ENCODE measurements around the gene AKT2.
A peak's percentile ranks its signal among the peaks of the same experiment; 100 is the strongest.

AKT2 gene

DNA sequence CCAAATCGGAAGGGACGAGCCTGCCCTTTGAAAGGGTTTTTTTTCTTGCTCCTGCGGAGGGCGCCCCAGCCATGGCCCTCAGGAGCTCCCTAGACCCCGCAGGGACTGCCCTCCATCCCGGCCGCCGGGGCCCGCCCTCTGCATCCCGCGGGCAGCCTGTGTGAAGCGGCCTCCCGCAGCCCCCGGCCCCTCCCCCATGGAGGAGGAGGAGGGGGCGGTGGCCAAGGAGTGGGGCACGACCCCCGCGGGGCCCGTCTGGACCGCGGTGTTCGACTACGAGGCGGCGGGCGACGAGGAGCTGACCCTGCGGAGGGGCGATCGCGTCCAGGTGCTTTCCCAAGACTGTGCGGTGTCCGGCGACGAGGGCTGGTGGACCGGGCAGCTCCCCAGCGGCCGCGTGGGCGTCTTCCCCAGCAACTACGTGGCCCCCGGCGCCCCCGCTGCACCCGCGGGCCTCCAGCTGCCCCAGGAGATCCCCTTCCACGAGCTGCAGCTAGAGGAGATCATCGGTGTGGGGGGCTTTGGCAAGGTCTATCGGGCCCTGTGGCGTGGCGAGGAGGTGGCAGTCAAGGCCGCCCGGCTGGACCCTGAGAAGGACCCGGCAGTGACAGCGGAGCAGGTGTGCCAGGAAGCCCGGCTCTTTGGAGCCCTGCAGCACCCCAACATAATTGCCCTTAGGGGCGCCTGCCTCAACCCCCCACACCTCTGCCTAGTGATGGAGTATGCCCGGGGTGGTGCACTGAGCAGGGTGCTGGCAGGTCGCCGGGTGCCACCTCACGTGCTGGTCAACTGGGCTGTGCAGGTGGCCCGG, 93.1 kb downstream of the AKT2 start:
- peak overlapping the region; percentile 83 for H3K4me3 ChIP-seq (ENCODE audit: low read length)
- H3K4me2 ChIP-seq (ENCODE audit: low read depth, low read length), result peak overlapping the region; percentile 97
- peak overlapping the region; percentile 73 for H2AFZ ChIP-seq (ENCODE audit: low read length)
- H3F3A ChIP-seq (ENCODE audit: insufficient read depth, low read length), result peaks cover 16% of the 10 kb centered on the region; the same call in 1 of the 2 replicates
- no peaks in the 10 kb centered on the region for H3K9me2 ChIP-seq (replicated peaks; ENCODE audit: insufficient read depth, low read length)
- 0 out of 2 replicates have a peak, but pooled peaks cover 8% of the 10 kb centered on the region for H3K4me1 ChIP-seq (ENCODE audit: low read length)
- H3K79me2 ChIP-seq (ENCODE audit: low read length), result no peaks in the 10 kb centered on the region; the same call in 1 of the 2 replicates
- DNase-seq, result peak; percentile 22
- TF ChIP-seq EZH2 (optimal IDR thresholded peaks at IDR 0.05; ENCODE audit: low read depth, low read length) (no peak), EZH2phosphoT487 (IDR thresholded peaks at IDR 0.05; ENCODE audit: low read length) (no peak)
- TF ChIP-seq, protein P1, sequence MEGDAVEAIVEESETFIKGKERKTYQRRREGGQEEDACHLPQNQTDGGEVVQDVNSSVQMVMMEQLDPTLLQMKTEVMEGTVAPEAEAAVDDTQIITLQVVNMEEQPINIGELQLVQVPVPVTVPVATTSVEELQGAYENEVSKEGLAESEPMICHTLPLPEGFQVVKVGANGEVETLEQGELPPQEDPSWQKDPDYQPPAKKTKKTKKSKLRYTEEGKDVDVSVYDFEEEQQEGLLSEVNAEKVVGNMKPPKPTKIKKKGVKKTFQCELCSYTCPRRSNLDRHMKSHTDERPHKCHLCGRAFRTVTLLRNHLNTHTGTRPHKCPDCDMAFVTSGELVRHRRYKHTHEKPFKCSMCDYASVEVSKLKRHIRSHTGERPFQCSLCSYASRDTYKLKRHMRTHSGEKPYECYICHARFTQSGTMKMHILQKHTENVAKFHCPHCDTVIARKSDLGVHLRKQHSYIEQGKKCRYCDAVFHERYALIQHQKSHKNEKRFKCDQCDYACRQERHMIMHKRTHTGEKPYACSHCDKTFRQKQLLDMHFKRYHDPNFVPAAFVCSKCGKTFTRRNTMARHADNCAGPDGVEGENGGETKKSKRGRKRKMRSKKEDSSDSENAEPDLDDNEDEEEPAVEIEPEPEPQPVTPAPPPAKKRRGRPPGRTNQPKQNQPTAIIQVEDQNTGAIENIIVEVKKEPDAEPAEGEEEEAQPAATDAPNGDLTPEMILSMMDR (IDR thresholded peaks at IDR 0.05; ENCODE audit: low read length), result peak; percentile 14; the same call in 1 of the 2 replicates
- no peaks in the 10 kb centered on the region for H3K9me3 ChIP-seq (replicated peaks; ENCODE audit: insufficient read depth, low read length)
- no peaks in the 10 kb centered on the region for H3K36me3 ChIP-seq (replicated peaks; ENCODE audit: insufficient read depth, low read length)
- H3K27me3 ChIP-seq (replicated peaks; ENCODE audit: insufficient read depth, low read length), result no peaks in the 10 kb centered on the region
- no peak overlapping the region for H3K27ac ChIP-seq (ENCODE audit: low read length)
- peak overlapping the region; percentile 54; the same call in 1 of the 2 replicates for H3K9ac ChIP-seq (ENCODE audit: low read length)
- H4K20me1 ChIP-seq (ENCODE audit: insufficient read depth, low read length), result no peaks in the 10 kb centered on the region

GRCh38 chr19:40190891-40191835, 94.0 kb downstream of the AKT2 start, which contains the start of gene MAP3K10:
Gene MAP3K10 (plus strand): TSS chr19:40191426. CDS start chr19:40192032, 606 bp downstream.
- peak within 1 kb of the TSS; percentile 100 for H3K4me3 ChIP-seq (ENCODE audit: low read length)
- H3K9me3 ChIP-seq (replicated peaks; ENCODE audit: insufficient read depth, low read length), result no peaks in the 10 kb centered on the region
- H3F3A ChIP-seq (ENCODE audit: insufficient read depth, low read length), result peaks cover 16% of the 10 kb centered on the region; the same call in 1 of the 2 replicates
- no peaks in the 10 kb centered on the region for H3K9me2 ChIP-seq (replicated peaks; ENCODE audit: insufficient read depth, low read length)
- H2AFZ ChIP-seq (ENCODE audit: low read length), result peak within 1 kb of the TSS; percentile 100
- H3K79me2 ChIP-seq (ENCODE audit: low read length), result no peaks in the 10 kb centered on the region; the same call in 1 of the 2 replicates
- peak; percentile 78 for DNase-seq
- no peaks in the 10 kb centered on the region for H3K36me3 ChIP-seq (replicated peaks; ENCODE audit: insufficient read depth, low read length)
- H3K27ac ChIP-seq (ENCODE audit: low read length), result peak within 1 kb of the TSS; percentile 84; the same call in 1 of the 2 replicates
- TF ChIP-seq EZH2phosphoT487 (IDR thresholded peaks at IDR 0.05; ENCODE audit: low read length) (no peak), EZH2 (optimal IDR thresholded peaks at IDR 0.05; ENCODE audit: low read depth, low read length) (no peak)
- TF ChIP-seq, protein P1 (IDR thresholded peaks at IDR 0.05; ENCODE audit: low read length), result no peak
- H3K27me3 ChIP-seq (replicated peaks; ENCODE audit: insufficient read depth, low read length), result no peaks in the 10 kb centered on the region
- no peaks in the 10 kb centered on the region for H4K20me1 ChIP-seq (ENCODE audit: insufficient read depth, low read length)
- H3K9ac ChIP-seq (ENCODE audit: low read length), result peak within 1 kb of the TSS; percentile 95
- H3K4me2 ChIP-seq (ENCODE audit: low read depth, low read length), result peak within 1 kb of the TSS; percentile 97
- H3K4me1 ChIP-seq (ENCODE audit: low read length), result 0 out of 2 replicates have a peak, but pooled peaks cover 8% of the 10 kb centered on the region

- H4K20me1 ChIP-seq (ENCODE audit: insufficient read depth, low read length), result no peaks in the 10 kb centered on the region
- no peak overlapping the region for H3K9ac ChIP-seq (ENCODE audit: low read length)
- peaks cover 3% of the 10 kb centered on the region; the same call in 1 of the 2 replicates for H3F3A ChIP-seq (ENCODE audit: insufficient read depth, low read length)
- H2AFZ ChIP-seq (ENCODE audit: low read length), result no peak overlapping the region
- no peaks in the 10 kb centered on the region for H3K9me2 ChIP-seq (replicated peaks; ENCODE audit: insufficient read depth, low read length)
- H3K4me2 ChIP-seq (ENCODE audit: low read depth, low read length), result no peak overlapping the region
- no peaks in the 10 kb centered on the region for H3K36me3 ChIP-seq (replicated peaks; ENCODE audit: insufficient read depth, low read length)
- no peaks in the 10 kb centered on the region for H3K27me3 ChIP-seq (replicated peaks; ENCODE audit: insufficient read depth, low read length)
- DNase-seq, result no peak
- no peaks in the 10 kb centered on the region for H3K4me1 ChIP-seq (ENCODE audit: low read length)
- H3K27ac ChIP-seq (ENCODE audit: low read length), result no peak overlapping the region
- TF ChIP-seq EZH2phosphoT487 (IDR thresholded peaks at IDR 0.05; ENCODE audit: low read length) (no peak), EZH2 (optimal IDR thresholded peaks at IDR 0.05; ENCODE audit: low read depth, low read length) (no peak)
- TF ChIP-seq, protein P1 (IDR thresholded peaks at IDR 0.05; ENCODE audit: low read length), result no peak
- no peak overlapping the region for H3K4me3 ChIP-seq (ENCODE audit: low read length)
- H3K9me3 ChIP-seq (replicated peaks; ENCODE audit: insufficient read depth, low read length), result no peaks in the 10 kb centered on the region
- no peaks in the 10 kb centered on the region for H3K79me2 ChIP-seq (ENCODE audit: low read length)
These were observed 100.9 kb downstream of the AKT2 start for GRCh38 chr19:40184273-40184672.

Measured in MM.1S (cell line).